K562 (cell line): ENCODE measurements around the gene TRPV5. TPM values are rescaled to one million over a fixed set of nuclear protein-coding genes. Genes with fewer than 3 reads are reported as not detected.

ENCODE experiments used
- CHD2 ChIP-seq: IDR thresholded peaks from 2 replicates; pipeline ENCODE4 v1.6.1; 2011; ENCODE audit warnings: low read depth, low read length
- DDX20 ChIP-seq: fragments of 450-650 bp; IDR thresholded peaks from 2 replicates; pipeline ENCODE4 v1.6.1; 2016; ENCODE audit warnings: missing genetic modification characterization, low read depth, mild to moderate bottlenecking, missing compliant biosample characterization, moderate library complexity
- ELF1 ChIP-seq: fragments of 200-800 bp; sonication (Bioruptor generic); IDR thresholded peaks from 2 replicates; pipeline ENCODE4 v1.6.1; 2016; ENCODE audit warnings: missing genetic modification characterization, missing compliant biosample characterization
- KAT8 ChIP-seq: fragments of 450-650 bp; IDR thresholded peaks from 2 replicates; pipeline ENCODE4 v1.6.1; 2016; ENCODE audit warnings: low read depth, mild to moderate bottlenecking
- KDM2B ChIP-seq: fragments of 250-450 bp; sonication (Bioruptor Pico); IDR thresholded peaks from 2 replicates; pipeline ENCODE4 v1.8.0; 2021; ENCODE audit warnings: mild to moderate bottlenecking, moderate library complexity
- KDM5B ChIP-seq: fragments of 200-600 bp; sonication (generic); IDR thresholded peaks from 2 replicates; pipeline ENCODE4 v1.6.1; 2012; ENCODE audit warnings: low read depth, mild to moderate bottlenecking, moderate library complexity, low read length, control low read depth, inconsistent platforms; ENCODE audit not compliant: insufficient replicate concordance
- L3MBTL2 ChIP-seq: fragments of 450-650 bp; IDR thresholded peaks from 2 replicates; pipeline ENCODE4 v1.6.1; 2016; ENCODE audit warnings: mild to moderate bottlenecking, moderate library complexity
- MEIS2 ChIP-seq: fragments of 450-650 bp; IDR thresholded peaks from 2 replicates; pipeline ENCODE4 v1.6.1; 2014; ENCODE audit warnings: mild to moderate bottlenecking; ENCODE audit not compliant: partially characterized antibody
- NCOA4 ChIP-seq: fragments of 450-650 bp; IDR thresholded peaks from 2 replicates; pipeline ENCODE4 v1.6.1; 2018; ENCODE audit warnings: mild to moderate bottlenecking; ENCODE audit not compliant: partially characterized antibody
- PML ChIP-seq: IDR thresholded peaks from 2 replicates; pipeline ENCODE4 v1.6.1; 2012; ENCODE audit warnings: low read length, inconsistent platforms
- PYGO2 ChIP-seq: fragments of 450-650 bp; IDR thresholded peaks from 2 replicates; pipeline ENCODE4 v1.6.1; 2016; ENCODE audit warnings: mild to moderate bottlenecking, missing genetic modification characterization, moderate library complexity, missing compliant biosample characterization
- RBM15 ChIP-seq: fragments of 200-400 bp; formaldehyde crosslinking; IDR thresholded peaks from 2 replicates; pipeline ENCODE4 v1.6.1; 2018; ENCODE audit warnings: mild to moderate bottlenecking, low read length, moderate library complexity; ENCODE audit not compliant: insufficient read depth
- RCOR1 ChIP-seq, 2 experiments: IDR thresholded peaks; 2 replicates each; pipeline ENCODE4 v1.6.1; 2012; ENCODE audit warnings: low read depth in 2 of 2, low read length in 2 of 2, borderline replicate concordance in 1 of 2, improper control_type of control experiment in 1 of 2
- STAG1 ChIP-seq: sonication (generic); formaldehyde crosslinking; IDR thresholded peaks from 2 replicates; pipeline ENCODE4 v1.5.0; 2020; ENCODE audit warnings: missing genetic modification reagents, borderline replicate concordance
- TBP ChIP-seq: optimal IDR thresholded peaks from 2 replicates; pipeline ENCODE3; 2011; ENCODE audit warnings: low read depth, low read length, improper control_type of control experiment
- TEAD4 ChIP-seq, 2 experiments: sonication (generic) in 1 of 2; formaldehyde crosslinking in 1 of 2; IDR thresholded peaks; 2 replicates each; pipeline versions ENCODE4 v1.6.1 to v1.8.0; 2012 to 2022; ENCODE audit warnings: borderline replicate concordance in 1 of 2, inconsistent platforms in 1 of 2, low read length in 1 of 2, mild to moderate bottlenecking in 1 of 2, missing genetic modification reagents in 1 of 2
- ZBED1 ChIP-seq: IDR thresholded peaks from 2 replicates; pipeline ENCODE4 v1.6.1; 2014
- ZNF175 ChIP-seq: fragments of 200-800 bp; sonication (Bioruptor generic); IDR thresholded peaks from 2 replicates; pipeline ENCODE4 v1.6.1; 2016; ENCODE audit warnings: low read depth, mild to moderate bottlenecking, missing genetic modification characterization, missing compliant biosample characterization
- ZNF780A ChIP-seq: fragments of 250-450 bp; sonication (Bioruptor Pico); IDR thresholded peaks from 2 replicates; pipeline ENCODE4 v1.5.0; 2021; ENCODE audit warnings: mild to moderate bottlenecking
- polyA plus RNA-seq, 8 experiments: library from polyadenylated mRNA; depleted of rRNA in 4 of 8; stranded (reverse) in 5 of 8; unstranded in 3 of 8; fragments of >200 nt; fragmentation: Nextera tagmentation in 2 of 8; fragmentation: Illumina TruSeq in 1 of 8; extraction: Ambion mirVana in 2 of 8; extraction: Trizol in 1 of 8; gene quantifications; 2 replicates each; pipeline versions ENCODE4 v1.2.1 to v1.2.3, GENCODE V29; 2011 to 2014; ENCODE audit warnings: inconsistent platforms in 1 of 8, missing spikeins in 1 of 8
- total RNA-seq, 7 experiments: library from RNA; depleted of rRNA in 6 of 7; stranded (reverse); fragments of >200 nt in 6 of 7; fragmentation: Illumina TruSeq in 2 of 7; extraction: Trizol in 2 of 7; gene quantifications; 2 replicates each; pipeline versions ENCODE4 v1.2.1 to v1.2.3, GENCODE V29; 2011 to 2021; ENCODE audit warnings: low replicate concordance in 1 of 7
- TF ChIP-seq, protein P1 (sequence below): fragments of 250-450 bp; sonication (Bioruptor Pico); IDR thresholded peaks from 2 replicates; pipeline ENCODE4 v1.5.0; 2022; ENCODE audit warnings: mild to moderate bottlenecking
- TF ChIP-seq, protein P2 (sequence below): sonication (generic); formaldehyde crosslinking; IDR thresholded peaks from 2 replicates; pipeline ENCODE4 v1.8.1; 2022; ENCODE audit warnings: missing genetic modification reagents
- TF ChIP-seq, protein P3 (sequence below): fragments of 450-650 bp; IDR thresholded peaks from 2 replicates; pipeline ENCODE4 v1.6.1; 2014; ENCODE audit warnings: low read depth, mild to moderate bottlenecking, moderate library complexity, borderline replicate concordance
- TF ChIP-seq, protein P4 (sequence below): sonication (generic); formaldehyde crosslinking; IDR thresholded peaks from 2 replicates; pipeline ENCODE4 v1.9.0; 2022; ENCODE audit warnings: mild to moderate bottlenecking, missing genetic modification reagents

TRPV5 gene
- total and polyA plus RNA-seq, 9 of the 15 experiments (the other 6 are each of a cell fraction or from before 2014, with no cell fraction given), result not detected

DNA sequence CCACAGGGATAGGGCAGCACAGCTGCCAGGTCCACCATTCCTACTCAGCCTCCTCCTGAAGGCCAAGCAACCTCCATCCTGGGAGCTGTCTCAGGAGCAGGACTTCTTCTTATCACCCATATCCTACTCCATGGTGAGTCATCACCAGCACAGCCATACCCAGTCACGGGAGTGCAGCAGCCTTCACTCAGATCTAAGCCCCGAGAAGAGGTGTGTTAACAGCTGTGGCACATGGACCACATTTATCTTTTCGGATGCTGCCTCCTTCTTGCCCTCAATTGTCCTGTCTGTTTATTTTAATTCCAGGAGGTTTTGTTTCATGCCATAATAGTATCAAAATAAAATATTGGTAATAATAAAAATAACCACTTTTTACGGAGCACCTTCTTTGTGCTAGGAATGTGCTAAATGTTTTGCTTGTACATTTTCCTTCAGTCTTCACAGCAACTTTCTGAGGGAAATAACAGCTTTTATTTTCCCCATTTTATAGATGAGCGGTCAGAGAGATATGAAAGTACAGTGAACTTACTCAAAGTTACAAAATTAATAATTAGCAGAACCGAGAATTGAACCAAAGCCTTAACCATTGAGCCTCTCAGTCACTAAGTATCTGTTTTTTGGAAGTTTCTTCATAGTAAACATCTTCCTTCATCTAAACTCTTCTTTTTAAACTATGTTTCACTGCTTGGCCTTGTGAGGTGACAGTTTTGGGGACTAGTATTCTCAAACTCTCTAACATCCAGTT is 31.1 kb upstream of the TRPV5 start (continued):
- TF ChIP-seq CHD2 (no peak), L3MBTL2 (no peak; the same call in 1 of the 2 replicates), PML (no peak), KDM5B (no peak), DDX20 (no peak), TEAD4 (IDR thresholded peaks at IDR 0.05; ENCODE audit: low read length) (peak; percentile 52), TEAD4 (CRISPR knock-in tag; IDR thresholded peaks at IDR 0.05; ENCODE audit: borderline replicate concordance) (no peak), PYGO2 (no peak), RBM15 (no peak), RCOR1 (IDR thresholded peaks at IDR 0.05; ENCODE audit: borderline replicate concordance in 1 of 2, low read depth in 2 of 2, low read length in 2 of 2) (peak; percentile 35 to 98; a peak in 3 of 4 replicates), ZNF175 (CRISPR knock-in tag) (no peak), STAG1 (CRISPR knock-in tag) (no peak), KDM2B (CRISPR knock-in tag) (no peak), TBP (no peak), ELF1 (no peak), MEIS2 (peak; percentile 57), NCOA4 (no peak), ZNF780A (CRISPR knock-in tag) (no peak), KAT8 (no peak), ZBED1 (no peak)
- TF ChIP-seq, protein P1, sequence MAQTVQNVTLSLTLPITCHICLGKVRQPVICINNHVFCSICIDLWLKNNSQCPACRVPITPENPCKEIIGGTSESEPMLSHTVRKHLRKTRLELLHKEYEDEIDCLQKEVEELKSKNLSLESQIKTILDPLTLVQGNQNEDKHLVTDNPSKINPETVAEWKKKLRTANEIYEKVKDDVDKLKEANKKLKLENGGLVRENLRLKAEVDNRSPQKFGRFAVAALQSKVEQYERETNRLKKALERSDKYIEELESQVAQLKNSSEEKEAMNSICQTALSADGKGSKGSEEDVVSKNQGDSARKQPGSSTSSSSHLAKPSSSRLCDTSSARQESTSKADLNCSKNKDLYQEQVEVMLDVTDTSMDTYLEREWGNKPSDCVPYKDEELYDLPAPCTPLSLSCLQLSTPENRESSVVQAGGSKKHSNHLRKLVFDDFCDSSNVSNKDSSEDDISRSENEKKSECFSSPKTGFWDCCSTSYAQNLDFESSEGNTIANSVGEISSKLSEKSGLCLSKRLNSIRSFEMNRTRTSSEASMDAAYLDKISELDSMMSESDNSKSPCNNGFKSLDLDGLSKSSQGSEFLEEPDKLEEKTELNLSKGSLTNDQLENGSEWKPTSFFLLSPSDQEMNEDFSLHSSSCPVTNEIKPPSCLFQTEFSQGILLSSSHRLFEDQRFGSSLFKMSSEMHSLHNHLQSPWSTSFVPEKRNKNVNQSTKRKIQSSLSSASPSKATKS (CRISPR knock-in tag), result no peak
- TF ChIP-seq, protein P2, sequence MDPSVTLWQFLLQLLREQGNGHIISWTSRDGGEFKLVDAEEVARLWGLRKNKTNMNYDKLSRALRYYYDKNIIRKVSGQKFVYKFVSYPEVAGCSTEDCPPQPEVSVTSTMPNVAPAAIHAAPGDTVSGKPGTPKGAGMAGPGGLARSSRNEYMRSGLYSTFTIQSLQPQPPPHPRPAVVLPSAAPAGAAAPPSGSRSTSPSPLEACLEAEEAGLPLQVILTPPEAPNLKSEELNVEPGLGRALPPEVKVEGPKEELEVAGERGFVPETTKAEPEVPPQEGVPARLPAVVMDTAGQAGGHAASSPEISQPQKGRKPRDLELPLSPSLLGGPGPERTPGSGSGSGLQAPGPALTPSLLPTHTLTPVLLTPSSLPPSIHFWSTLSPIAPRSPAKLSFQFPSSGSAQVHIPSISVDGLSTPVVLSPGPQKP (CRISPR knock-in tag), result no peak
- TF ChIP-seq, protein P3, sequence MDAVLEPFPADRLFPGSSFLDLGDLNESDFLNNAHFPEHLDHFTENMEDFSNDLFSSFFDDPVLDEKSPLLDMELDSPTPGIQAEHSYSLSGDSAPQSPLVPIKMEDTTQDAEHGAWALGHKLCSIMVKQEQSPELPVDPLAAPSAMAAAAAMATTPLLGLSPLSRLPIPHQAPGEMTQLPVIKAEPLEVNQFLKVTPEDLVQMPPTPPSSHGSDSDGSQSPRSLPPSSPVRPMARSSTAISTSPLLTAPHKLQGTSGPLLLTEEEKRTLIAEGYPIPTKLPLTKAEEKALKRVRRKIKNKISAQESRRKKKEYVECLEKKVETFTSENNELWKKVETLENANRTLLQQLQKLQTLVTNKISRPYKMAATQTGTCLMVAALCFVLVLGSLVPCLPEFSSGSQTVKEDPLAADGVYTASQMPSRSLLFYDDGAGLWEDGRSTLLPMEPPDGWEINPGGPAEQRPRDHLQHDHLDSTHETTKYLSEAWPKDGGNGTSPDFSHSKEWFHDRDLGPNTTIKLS, result no peak
- TF ChIP-seq, protein P4, sequence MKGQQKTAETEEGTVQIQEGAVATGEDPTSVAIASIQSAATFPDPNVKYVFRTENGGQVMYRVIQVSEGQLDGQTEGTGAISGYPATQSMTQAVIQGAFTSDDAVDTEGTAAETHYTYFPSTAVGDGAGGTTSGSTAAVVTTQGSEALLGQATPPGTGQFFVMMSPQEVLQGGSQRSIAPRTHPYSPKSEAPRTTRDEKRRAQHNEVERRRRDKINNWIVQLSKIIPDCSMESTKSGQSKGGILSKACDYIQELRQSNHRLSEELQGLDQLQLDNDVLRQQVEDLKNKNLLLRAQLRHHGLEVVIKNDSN (CRISPR knock-in tag), result no peak
